Hindlimb muscle (tissue), 1 donor: ENCODE results near the gene OSM. TPM values are rescaled to one million over a fixed set of nuclear protein-coding genes. Genes with fewer than 3 reads are reported as not detected.

Experiments
- DNase-seq: peaks from one replicate; pipeline ENCODE4 v3.0.0-alpha.2; 2013
- polyA plus RNA-seq: library from polyadenylated mRNA; unstranded; fragments of 120-200 nt; gene quantifications from one replicate; pipeline ENCODE4 v1.2.1, GENCODE V29; 2013; ENCODE audit not compliant: insufficient read length

OSM gene
- polyA plus RNA-seq, 1 donor = 0.17 TPM

DNA sequence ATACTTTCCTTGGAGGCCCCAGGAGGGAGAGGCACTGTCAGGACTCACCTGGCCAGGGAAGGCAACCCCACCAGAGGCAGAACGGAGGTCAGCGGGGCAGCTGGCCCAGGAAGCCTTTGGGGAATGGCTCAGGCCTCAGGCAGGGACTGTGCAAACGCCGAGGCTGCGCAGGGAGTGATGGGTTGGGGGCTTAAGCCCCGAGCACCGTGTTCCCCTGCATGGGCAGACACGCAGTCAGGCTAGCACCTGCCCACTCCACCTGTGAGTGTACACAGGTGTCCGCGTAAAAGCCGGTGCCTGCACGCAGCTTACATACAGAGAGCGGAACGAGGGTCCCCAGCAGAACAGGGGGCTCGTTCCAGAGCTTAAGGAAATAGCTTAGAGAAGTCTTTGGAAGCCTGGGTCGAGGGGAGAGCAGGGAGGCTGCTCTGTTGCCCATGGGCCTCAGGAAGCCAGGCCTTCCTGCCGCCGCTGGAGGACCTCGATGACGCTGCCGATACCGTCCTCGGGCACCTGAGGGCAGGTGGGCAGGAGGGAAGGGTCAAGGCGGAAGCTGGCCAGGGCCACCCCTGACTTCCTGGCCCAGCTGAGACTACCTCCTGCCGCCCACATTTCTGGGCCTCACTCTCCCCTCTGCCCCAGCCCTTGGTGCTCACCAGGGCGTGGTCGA is 18.7 kb upstream of the OSM start:
- no peak for DNase-seq

DNA sequence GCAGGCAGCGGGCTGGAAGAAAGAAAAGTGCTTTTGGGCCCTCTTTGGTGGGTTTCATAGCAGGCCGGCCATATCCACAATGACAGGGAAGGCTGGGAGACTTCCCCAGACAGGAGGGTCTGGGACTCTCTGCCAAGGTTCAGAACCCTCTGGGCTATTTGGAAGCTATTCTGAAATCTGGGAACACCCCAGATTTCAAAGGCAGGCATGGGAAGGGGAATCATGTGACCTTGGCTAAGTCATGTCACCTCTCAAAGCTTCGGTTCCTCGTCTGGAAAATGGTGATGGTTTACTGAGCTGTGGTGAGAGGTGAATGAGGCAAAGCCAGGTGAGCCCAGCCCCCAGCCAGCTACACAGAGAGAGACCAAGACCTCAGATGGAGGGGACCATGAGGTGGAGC is 18.0 kb upstream of the OSM start:
- DNase-seq = no peak

DNA sequence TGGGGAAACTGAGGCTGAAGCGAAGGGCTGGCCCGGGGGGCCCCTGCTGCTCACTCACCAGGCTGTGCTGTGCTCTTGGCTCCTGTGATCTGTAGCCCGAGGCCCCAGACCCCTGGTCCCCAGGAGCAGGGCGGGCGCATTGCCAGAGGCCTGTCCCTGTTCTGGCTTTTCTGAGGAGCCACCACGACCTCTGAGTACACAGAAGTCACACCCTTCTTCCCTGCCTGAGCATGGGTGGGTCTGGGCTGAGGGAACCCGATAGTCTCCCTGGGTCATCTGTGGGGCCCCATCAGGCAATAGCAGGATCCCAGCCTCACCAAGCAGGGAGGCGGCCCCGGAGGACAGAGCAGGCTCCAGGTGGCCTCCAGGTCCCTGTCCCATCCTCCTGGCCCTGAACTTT is 17.5 kb upstream of the OSM start:
- DNase-seq = no peak

DNA sequence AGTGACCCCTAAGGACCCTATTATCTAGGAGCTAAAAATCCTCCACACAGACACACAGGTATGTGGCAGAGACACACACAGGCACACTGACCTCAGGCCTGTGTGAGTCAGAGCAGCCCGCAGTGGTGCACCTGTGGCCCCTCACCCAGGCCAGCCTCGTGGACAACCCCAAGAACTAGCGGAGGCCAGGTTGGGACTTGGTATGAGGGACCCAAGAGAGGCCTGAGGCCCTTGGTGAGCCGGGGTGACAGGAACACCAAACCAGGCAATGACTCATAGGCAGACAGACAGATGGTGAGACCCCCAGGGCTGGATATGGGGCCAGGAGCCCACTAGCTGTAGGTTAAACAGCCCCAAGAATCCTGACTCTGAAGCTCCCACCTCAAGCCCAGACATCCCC is 16.7 kb upstream of the OSM start:
- no peak for DNase-seq

DNA sequence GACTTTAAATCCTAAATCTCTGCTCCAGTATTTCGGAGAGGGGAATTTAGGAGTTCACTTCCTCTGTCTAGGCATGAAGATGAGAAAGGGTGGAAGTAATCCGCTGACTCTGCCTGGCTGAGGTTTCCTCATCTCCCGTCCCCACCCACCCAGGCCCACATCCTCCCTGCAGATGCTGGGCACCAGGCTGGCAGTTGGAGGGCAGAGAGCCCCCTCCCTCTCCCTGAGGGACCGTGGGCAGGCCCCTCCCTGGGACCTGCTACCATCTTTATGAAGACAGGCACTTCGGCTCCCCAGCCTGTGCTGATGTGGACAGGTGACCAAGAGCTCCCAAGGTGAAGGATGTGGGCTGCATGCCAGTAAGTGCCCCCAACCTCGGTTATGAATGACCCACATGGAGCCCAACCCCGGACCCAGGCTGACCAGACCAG is 16.0 kb upstream of the OSM start:
- no peak for DNase-seq

DNA sequence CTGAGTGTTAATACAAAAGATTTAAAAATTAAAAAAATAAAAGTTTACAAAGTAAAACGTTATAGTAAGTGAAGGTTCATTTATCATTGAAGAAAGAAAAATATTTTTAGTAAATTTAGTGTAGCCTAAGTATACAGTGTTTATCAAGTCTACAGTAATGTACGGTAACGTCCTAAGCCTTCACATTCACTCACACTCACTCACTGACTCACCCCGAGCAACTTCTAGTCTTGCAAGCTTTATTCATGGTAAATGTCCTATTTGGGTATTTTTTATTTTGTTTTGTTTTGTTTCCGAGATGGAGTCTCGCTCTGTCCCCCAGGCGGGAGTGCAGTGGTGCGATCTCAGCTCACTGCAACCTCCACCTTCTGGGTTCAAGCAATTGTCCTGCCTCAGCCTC is 13.9 kb upstream of the OSM start:
- DNase-seq = no peak

DNA sequence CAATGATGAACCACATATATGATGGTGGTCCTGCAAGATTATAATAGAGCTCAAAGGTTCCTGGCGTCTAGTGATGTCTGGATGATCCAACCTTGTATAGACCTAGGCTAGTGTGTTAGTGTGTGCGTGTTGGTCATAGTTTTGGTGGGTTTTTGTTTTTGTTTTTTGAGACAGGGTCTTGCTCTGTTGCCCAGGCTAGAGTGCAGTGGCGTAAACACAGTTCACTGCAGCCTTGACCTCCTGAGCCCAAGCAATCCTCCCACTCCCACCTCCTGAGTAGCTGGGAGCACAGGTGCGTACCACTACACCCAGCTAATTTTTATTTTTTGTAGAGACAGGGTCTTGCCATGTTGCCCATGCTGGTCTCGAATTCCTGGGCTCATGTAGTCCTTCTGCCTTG is 13.3 kb upstream of the OSM start:
- no peak for DNase-seq

DNA sequence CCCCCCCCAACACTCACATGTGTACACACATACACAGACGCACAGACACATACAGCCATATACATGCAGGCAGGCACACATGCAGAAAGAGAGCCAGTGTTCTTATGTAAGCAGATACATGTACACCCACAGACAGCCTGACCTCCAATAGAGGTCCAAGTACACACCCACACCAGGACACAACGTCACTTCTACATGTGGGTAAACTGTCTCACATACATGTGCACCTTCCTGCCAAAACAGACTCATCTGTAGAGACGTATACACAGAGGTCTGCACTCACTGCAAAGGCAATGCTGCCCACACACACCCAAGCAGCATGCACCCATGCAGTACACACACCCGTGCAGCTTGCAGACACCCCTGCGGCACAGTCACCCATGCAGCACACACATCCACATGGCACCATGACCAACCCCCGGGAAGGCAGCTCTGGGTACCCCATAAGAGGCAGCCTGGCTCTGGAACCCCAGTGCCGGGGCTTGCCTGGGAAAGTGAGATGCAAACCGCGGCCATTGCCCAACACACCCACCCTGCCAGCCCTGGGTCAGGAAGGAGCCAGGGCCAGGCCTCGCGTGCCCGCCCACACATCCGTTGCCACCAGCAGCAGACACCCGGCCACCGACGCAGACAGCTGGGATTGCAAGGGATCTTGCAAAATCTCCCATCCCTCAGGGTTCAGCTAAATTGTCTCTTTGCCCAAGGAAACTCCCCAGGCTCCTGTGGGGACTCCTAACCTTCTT is 12.6 kb upstream of the OSM start:
- DNase-seq = no peak

DNA sequence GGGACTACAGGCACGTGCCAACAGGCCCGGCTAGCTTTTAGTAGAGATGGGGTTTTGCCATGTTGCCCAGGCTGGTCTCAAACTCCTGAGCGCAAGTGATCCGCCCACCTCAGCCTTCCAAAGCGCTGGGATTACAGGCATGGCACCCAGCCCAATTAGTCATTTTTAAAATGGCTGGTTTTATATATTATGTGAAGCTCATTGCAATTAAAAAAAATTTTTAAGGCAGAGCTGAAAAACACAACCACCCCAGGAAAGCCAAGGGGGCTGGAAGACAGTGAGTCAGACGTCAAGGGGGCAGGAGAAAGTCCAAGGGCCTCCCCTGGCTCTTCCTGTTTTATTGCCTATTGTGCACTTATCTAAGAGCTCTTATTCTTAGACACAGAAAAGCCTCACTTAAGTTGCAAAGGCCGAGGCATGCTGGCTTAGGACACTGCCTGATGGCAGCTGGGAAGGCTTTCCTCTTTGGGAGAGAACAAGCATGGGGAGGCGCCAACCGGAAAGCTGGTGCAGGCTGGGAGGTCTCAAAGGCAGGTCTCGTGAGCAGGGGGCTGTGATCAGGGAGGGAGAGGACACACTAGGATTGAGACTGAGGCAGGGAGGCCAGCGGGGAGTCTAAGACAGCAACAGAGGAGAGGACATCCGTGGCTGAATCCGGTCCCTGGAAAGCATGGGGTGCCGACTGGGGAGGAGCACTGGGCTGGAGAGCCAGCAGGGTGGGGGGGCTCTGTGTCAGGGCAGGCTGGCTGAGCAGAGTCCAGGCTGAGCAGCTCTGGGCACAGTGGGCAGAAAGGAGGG is 11.1 kb upstream of the OSM start:
- no peak for DNase-seq

DNA sequence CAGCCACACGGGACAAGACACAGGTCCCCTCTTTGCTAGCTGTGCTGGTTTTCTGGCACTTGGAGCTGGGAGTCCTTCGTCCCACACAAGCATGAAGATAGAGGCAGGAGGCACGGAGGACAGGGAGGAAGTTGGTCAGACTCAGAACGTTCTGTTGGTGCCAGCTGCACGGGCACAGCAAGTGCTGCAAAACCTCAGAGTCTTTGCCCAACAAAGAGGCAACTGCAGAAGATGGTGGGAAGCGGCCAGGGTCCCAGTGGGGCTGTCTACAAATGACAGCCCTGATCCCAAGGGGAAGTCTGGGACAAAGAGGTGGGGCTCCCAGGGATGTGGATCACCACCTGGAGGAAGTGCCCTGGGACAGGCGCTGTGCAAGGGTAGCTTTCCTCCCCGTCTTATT is 9.4 kb upstream of the OSM start:
- DNase-seq = no peak

DNA sequence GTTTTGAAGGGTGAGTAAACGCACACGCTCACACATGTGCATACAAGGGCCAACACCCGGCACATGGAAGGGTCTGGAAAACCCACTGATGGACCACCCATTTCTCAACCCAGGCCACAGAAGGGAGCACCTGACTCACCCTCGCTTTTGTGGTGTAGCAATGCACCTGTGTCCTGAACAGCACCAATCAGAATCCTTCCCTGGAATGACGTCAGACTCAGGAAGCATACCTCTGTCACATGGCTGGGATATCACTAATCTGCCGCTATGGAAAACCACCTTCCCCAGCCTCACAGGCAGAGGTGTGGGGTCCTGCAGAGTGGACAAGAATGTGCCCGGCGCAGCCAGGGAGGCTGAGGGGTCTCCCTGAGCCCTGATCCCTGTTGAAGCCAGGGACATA is 9.0 kb upstream of the OSM start:
- DNase-seq = no peak

DNA sequence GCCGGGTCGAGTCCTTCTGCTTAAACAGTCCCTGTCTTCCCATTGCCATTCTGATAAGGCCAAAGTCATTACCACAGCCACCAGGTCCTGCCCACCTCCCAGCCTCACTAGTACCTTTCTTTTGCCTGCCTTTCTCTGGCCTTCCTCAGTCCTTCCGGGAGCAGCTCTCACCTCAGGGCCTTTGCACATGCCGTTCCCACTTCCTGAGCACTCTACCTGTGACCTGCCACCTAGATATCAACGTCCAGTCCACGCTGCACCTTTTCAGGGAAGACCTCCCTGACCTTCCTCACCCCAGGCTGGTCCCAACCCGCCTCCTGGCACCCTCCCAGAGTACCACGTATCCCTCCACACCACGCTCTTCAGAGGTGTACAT is 7.8 kb upstream of the OSM start:
- no peak for DNase-seq

DNA sequence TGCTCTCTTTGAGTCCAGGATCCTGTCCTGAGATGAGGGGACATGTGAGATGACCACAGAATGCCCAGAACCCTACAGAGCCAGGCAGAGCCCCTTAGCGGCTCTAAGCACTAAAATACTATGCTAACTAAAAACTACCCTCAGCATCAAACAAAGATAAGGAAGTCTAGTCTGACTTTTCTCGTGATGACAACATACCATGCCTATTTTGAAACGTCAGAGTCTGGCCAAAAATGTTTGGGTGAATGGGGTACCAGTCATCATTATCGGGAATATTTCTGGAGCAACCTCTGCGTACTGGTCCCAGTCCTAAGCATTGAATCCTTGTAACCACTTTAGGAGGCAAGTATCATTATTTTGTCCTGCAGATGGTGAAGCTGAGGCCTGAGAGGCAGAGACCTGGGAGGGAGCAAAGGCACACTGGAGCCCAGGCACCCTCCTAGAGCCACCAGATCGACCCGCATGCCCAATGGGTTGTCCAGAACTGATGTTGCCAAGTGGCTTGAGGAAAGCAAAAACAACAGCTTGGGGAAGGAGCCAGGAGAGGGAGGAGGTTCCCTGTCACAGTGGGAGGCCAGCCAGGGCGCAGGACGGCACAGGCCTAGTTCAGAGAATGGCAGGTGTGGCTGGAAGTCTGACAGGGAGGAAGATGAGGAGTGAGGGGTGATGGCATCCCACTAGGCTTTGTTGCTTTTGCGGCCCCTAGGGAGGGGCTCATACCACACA is 7.2 kb upstream of the OSM start:
- DNase-seq = no peak

DNA sequence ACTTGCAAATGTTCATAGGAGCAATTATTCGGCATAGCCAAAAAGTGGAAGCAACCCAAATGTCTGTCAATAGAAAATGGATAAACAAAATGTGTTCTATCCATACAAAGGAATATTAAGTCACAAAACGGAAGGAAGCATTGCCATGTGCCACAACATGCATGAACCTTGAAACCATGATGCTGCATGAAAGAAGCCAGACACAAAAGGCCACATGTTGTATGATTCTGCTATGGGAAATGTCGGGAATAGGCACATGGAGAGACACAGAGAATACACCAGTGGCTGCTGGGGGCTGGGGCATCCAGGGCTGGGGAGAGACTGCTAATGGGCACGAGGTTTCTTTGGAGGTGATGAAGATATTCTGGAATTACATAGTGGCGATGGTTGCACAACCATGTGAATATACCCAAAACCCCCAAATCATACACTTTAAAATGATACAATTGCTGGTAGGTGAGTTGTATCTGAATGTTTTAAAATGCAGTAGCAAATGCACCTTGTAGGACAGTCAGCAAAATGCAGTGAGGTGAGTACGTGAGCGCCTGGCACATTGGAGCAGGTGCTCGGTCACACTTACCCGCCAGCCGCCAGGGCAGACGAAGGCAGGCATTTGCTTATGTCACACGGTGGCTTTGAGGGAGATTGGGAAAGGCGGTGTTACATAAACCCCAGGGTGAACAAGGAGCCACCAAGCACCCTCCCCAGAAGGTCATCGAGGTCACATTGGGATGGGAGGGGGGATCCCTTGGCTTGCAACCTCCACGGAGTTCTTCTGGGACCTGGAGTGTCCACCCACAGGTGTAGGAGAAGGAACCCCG is 6.3 kb upstream of the OSM start:
- no peak for DNase-seq

DNA sequence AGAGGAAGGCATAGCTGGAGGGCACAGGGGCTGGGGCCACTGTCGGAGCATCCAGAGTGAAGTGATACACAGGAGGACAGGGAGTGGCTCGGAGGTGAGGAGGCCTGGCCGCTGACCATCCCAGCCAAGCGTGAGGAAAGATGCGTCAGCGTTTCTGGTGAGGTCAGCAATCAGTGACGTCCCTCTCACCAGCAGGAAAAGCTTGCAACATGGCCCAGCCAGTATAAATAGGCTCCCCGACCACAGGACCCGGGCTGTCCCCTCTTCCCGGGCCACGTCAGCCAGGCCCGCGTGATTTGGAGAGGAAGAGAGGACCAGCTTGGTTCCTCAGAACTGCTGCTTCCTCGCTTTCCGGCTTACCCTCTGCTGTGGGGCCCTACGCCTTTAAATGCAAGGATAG is 4.2 kb upstream of the OSM start:
- DNase-seq = peak; percentile 55

DNA sequence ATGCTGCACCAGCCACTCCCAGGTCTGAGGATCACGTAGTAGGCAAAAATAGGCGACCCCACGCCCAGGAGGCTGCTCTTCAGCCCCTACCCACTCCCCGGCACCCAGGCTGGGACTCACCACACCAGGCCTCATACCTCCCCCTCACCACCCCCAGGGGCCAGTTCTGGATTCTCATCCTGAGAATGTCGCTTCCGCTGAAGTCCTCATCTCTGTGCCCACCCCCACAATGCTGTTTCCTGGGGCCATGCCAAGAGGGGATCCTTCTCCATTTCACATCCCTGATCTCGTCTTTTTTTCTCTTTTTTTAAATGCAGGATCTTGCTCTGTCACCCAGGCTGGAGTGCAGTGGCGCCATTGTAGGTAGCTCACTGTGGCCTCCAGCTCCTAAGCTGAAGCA is 1.7 kb upstream of the OSM start:
- no peak for DNase-seq

DNA sequence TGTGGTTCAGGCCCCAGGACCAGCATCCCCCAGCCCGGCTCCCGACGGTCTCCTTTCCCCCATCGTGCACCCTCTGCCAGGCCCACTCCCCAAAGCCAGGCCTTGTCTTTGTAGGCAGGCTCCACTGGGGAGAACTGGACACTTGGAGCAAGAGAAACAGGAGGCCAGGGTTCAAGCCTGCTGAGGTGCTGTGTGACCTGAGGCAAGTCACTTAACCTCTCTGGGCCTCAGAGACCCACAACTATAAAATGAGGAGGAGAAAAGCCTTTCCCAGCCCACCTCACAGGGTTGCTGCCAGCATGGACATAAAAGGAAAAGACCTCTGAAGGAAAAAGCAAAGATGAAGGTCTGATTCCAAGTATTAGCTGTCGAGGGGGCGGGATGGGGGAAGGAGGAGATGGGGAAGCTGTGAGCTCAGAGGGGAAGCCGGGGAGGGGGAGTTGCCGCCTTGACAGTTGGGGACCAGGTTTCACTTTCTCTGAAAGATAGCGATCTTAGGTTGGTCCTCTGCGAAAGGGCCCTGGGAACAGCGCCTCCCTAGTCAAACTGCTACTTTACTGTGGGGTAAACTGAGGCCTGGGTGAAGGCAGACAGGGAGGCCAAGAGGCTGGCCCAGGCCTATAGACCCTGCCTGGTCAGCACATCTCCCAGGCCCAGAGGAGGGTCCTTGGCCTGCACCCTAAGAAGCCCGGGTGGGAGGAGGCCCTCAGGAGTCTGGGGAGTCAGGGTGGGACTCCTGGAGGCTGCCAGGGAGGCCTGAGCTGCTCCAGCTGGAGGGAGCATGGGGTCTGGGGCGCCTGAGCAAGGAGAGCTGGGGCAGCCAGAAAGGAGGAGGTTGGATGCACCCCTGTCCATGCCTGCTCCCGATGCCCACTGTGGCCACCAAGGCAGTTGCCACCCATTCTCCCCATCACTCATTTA is 991 bp upstream of the OSM start:
- no peak for DNase-seq

DNA sequence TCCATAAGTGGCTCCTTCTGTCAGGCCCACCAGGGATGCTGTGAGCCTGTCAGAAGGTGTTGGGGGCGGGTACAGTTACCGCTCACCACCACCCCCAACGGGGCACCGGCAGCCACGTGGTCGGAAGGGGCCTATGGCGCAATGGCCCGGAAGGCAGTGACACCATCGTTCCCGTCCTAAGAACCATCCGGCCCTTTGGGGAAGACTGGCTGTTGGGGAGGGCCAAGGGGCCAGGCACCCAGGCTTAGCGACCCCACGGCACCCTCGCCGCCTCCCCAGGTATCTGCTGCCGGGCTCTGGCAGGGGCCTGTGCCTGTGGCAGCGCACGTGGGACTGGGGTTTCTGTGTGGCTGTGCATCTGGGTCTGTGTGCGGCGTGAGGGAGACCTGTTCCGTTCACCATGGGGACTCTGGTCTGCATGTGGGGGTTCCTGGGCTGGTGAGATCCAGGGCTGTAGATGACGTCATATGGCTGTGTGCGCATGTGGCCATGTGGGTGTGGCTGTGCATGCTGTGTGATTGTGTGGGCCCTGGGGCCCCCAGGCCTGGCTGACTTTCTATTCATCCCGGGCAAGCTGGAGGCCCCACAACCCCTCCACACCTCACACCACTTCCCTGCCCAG is 717 bp downstream of the OSM start:
- no peak for DNase-seq

DNA sequence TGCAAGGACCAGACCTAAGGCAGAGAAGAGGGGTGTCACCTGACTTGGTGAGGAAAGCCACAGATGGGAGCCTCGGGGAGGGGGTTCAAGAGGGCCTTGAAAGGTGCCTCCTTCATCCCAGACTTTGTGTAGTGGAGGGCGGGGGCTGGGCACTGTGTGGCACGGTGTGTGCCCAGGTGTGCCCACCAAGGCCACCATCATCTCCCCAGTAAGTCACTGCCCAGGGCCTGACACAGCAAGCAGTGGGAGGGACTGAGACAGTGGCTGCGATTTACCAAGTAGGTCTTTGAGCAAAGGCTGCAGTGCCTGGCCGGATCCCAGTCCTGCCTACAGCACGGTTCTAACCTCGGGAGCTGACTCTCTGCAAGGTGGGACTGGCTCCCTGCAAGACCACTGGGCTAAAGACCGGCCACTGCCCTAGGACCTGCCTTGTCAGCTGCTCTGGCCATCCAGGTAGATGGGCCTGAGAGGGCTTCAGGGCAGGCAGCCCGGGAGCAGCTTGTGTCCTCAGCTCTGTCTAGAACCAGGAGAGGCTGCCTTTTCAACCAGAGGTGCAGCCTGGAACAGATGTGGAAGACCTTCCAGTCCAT is 1.4 kb downstream of the OSM start:
- no peak for DNase-seq

DNA sequence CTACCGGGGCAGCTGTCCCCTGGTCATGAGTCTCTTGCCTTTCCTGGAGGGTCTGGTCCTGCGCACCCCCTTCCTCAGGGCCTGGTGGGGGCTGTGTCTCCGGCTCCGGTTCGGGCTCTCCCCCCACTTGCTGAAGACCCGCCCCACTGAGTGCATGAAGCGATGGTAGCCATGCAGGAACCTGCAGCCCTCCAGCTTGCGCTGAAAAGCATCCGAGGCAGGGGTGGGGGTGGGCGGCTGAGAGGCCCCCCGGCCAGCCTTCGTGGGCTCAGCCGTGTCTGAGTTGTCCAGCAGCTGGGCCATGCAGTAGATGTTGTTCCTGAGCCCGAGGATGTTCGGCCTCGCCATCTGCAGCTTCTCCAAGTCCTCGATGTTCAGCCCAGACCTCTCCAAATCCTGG is 2.8 kb downstream of the OSM start:
- no peak for DNase-seq
